ENCODE results near the gene DENND1C.
A peak's percentile ranks its signal among the peaks of the same experiment; 100 is the strongest.
"Not testable (repeated sequence)": the region's sequence is repeated elsewhere in the genome, so short reads cannot be mapped to it uniquely, and the experiment has no call there.

Gene DENND1C

GRCh38 chr19:6481541-6482342 is at the start of gene DENND1C:
DENND1C (minus strand) TSS chr19:6481787; CDS start chr19:6481695, 92 bp downstream.
- peak; percentile 69 for DNase-seq

- DNase-seq, result peak; percentile 75
These were observed 49.0 kb upstream of the DENND1C start, which contains the start of gene TNFSF9 for GRCh38 chr19:6530386-6531162. TNFSF9 (plus strand) TSS chr19:6531026; CDS start chr19:6531037, 11 bp downstream.

GRCh38 chr19:6529937-6530385 is 48.4 kb upstream of the DENND1C start:
- DNase-seq, result no peak

- no peak for DNase-seq
These were observed 47.8 kb upstream of the DENND1C start for GRCh38 chr19:6529351-6529750.

- DNase-seq, result no peak
These were observed 47.0 kb upstream of the DENND1C start for GRCh38 chr19:6528544-6529121.

- DNase-seq, result no peak
These were observed 46.4 kb upstream of the DENND1C start for GRCh38 chr19:6527893-6528543.

- DNase-seq, result no peak
These were observed 42.7 kb upstream of the DENND1C start for GRCh38 chr19:6524311-6524710.

- no peak for DNase-seq
These were observed 41.1 kb upstream of the DENND1C start for GRCh38 chr19:6522712-6523111.

GRCh38 chr19:6521718-6522646 is 40.4 kb upstream of the DENND1C start:
- no peak for DNase-seq

- DNase-seq, result no peak
These were observed 37.7 kb upstream of the DENND1C start for GRCh38 chr19:6519289-6519688.

GRCh38 chr19:6518145-6518911 is 36.7 kb upstream of the DENND1C start:
- DNase-seq, result no peak

- DNase-seq, result peak; percentile 94
These were observed 35.2 kb upstream of the DENND1C start for GRCh38 chr19:6516659-6517291.

GRCh38 chr19:6516018-6516658 is 34.6 kb upstream of the DENND1C start:
- DNase-seq, result peak; percentile 62

- no peak for DNase-seq
These were observed 33.4 kb upstream of the DENND1C start for GRCh38 chr19:6514926-6515544.

GRCh38 chr19:6514089-6514488 is 32.5 kb upstream of the DENND1C start:
- no peak for DNase-seq

- no peak for DNase-seq
These were observed 29.0 kb upstream of the DENND1C start for GRCh38 chr19:6510618-6511017.

- no peak for DNase-seq
These were observed 27.8 kb upstream of the DENND1C start for GRCh38 chr19:6509118-6509971.

- DNase-seq, result not testable (repeated sequence)
These were observed 26.6 kb upstream of the DENND1C start for GRCh38 chr19:6508028-6508771.
